A549 (cell line): ENCODE data around the gene TJP3.

ENCODE experiments used
- EP300 ChIP-seq, 2 experiments: fragments of >200 bp; sonication (Bioruptor Twin); formaldehyde crosslinking; IDR thresholded peaks; 2 replicates in 1 of 2; 3 replicates in 1 of 2; pipeline ENCODE4 v1.6.1; 2016 to 2017
- JUNB ChIP-seq: fragments of >200 bp; sonication (Bioruptor Twin); formaldehyde crosslinking; IDR thresholded peaks from 2 replicates; pipeline ENCODE4 v1.6.1; 2016
- MYC ChIP-seq: IDR thresholded peaks from 2 replicates; pipeline ENCODE4 v1.6.1; 2012; ENCODE audit warnings: mild to moderate bottlenecking, inconsistent platforms, low read length, improper control_type of control experiment, borderline replicate concordance
- SMC3 ChIP-seq: fragments of >200 bp; sonication (Bioruptor Twin); formaldehyde crosslinking; IDR thresholded peaks from 3 replicates; pipeline ENCODE4 v1.6.1; 2018; ENCODE audit warnings: inconsistent platforms
- TF ChIP-seq, protein P1 (sequence below): fragments of >200 bp; sonication (Bioruptor Twin); formaldehyde crosslinking; IDR thresholded peaks from 3 replicates; pipeline ENCODE4 v1.5.1; 2016
- TF ChIP-seq, protein P2 (sequence below): IDR thresholded peaks from 2 replicates; pipeline ENCODE4 v1.6.1; 2012

DNA sequence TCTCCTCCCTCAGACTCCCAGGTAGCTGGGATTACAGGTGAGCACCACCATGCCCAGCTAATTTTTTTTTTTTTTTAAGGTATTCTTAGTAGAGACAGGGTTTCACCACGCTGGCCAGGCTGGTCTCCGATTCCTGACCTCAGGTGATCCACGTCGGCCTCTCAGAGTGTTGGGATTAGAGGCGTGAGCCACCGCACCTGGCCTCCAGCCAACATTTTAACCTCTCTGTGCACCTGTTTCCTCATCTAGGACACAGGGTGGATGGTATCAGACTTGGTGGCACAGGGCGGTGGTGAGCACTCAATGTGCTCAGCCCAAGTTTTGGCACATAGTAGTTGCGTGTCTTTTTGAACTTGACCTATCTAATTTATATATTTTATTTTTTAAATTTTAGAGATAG lies 40.8 kb downstream of the TJP3 start:
- TF ChIP-seq, protein P1, sequence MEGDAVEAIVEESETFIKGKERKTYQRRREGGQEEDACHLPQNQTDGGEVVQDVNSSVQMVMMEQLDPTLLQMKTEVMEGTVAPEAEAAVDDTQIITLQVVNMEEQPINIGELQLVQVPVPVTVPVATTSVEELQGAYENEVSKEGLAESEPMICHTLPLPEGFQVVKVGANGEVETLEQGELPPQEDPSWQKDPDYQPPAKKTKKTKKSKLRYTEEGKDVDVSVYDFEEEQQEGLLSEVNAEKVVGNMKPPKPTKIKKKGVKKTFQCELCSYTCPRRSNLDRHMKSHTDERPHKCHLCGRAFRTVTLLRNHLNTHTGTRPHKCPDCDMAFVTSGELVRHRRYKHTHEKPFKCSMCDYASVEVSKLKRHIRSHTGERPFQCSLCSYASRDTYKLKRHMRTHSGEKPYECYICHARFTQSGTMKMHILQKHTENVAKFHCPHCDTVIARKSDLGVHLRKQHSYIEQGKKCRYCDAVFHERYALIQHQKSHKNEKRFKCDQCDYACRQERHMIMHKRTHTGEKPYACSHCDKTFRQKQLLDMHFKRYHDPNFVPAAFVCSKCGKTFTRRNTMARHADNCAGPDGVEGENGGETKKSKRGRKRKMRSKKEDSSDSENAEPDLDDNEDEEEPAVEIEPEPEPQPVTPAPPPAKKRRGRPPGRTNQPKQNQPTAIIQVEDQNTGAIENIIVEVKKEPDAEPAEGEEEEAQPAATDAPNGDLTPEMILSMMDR, result no peak
- TF ChIP-seq JUNB, result no peak
- no peak for TF ChIP-seq MYC
- TF ChIP-seq, protein P2, sequence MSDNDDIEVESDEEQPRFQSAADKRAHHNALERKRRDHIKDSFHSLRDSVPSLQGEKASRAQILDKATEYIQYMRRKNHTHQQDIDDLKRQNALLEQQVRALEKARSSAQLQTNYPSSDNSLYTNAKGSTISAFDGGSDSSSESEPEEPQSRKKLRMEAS, result no peak
- no peak for TF ChIP-seq EP300 (IDR thresholded peaks at IDR 0.05)
- no peak for TF ChIP-seq SMC3
